Liver (tissue), 9 donors: Measurements from ENCODE around the gene C1R. TPM values are rescaled to one million over a fixed set of nuclear protein-coding genes. Genes with fewer than 3 reads are reported as not detected.

Experiments
- DNase-seq: peaks from one replicate; pipeline ENCODE4 v3.0.0-alpha.2; 2017; ENCODE audit warnings: low spot score
- H3K27ac ChIP-seq, 2 donors: one replicate each; pipeline ENCODE4 v1.7.0; 2013; ENCODE audit warnings: inconsistent platforms in 2 of 2, low read length in 2 of 2, control low read depth in 1 of 2, low read depth in 1 of 2, mild to moderate bottlenecking in 1 of 2
- H3K27me3 ChIP-seq, 4 donors: one replicate each; pipeline versions ENCODE4 v1.6.1 to v1.7.0; 2013; ENCODE audit warnings: low read length in 3 of 4, inconsistent platforms in 1 of 4, mild to moderate bottlenecking in 1 of 4, moderate library complexity in 1 of 4; ENCODE audit not compliant: control insufficient read depth in 4 of 4, insufficient read depth in 4 of 4
- H3K36me3 ChIP-seq, 4 donors: one replicate each; pipeline versions ENCODE4 v1.6.1 to v1.7.0; 2013; ENCODE audit warnings: low read length in 3 of 4, mild to moderate bottlenecking in 3 of 4, low read depth in 1 of 4, moderate library complexity in 1 of 4; ENCODE audit not compliant: control insufficient read depth in 4 of 4, insufficient read depth in 3 of 4
- H3K4me1 ChIP-seq, 4 donors: one replicate each; pipeline versions ENCODE4 v1.6.1 to v1.7.0; 2013; ENCODE audit warnings: low read length in 3 of 4, mild to moderate bottlenecking in 3 of 4, moderate library complexity in 1 of 4; ENCODE audit not compliant: control insufficient read depth in 4 of 4, insufficient read depth in 4 of 4
- H3K4me3 ChIP-seq, 3 donors: one replicate each; pipeline versions ENCODE4 v1.6.1 to v1.7.0; 2013; ENCODE audit warnings: low read length in 3 of 3, control low read depth in 1 of 3, low read depth in 1 of 3, mild to moderate bottlenecking in 1 of 3
- H3K9ac ChIP-seq, 2 donors: one replicate each; pipeline ENCODE4 v1.7.0; 2013; ENCODE audit warnings: low read length in 2 of 2, mild to moderate bottlenecking in 2 of 2, moderate library complexity in 2 of 2, control low read depth in 1 of 2, low read depth in 1 of 2
- H3K9me3 ChIP-seq, 4 donors: one replicate each; pipeline versions ENCODE4 v1.6.1 to v1.7.0; 2013; ENCODE audit warnings: low read length in 3 of 4; ENCODE audit not compliant: control insufficient read depth in 4 of 4
- ATF3 ChIP-seq: IDR thresholded peaks from 2 replicates; pipeline ENCODE4 v1.6.1; 2016; ENCODE audit warnings: antibody characterized with exemption
- CTCF ChIP-seq: fragments of 150-350 bp; IDR thresholded peaks from 2 replicates; pipeline ENCODE4 v1.5.1; 2017; ENCODE audit warnings: improper control_type of control experiment, low read depth, low read length; ENCODE audit not compliant: missing input control
- EGR1 ChIP-seq, 2 donors: IDR thresholded peaks; 2 replicates each; pipeline ENCODE4 v1.6.1; 2016 to 2018; ENCODE audit warnings: antibody characterized with exemption in 2 of 2, low read depth in 2 of 2
- FOXA1 ChIP-seq: IDR thresholded peaks from 2 replicates; pipeline ENCODE4 v1.6.1; 2016; ENCODE audit warnings: antibody characterized with exemption
- FOXA2 ChIP-seq: IDR thresholded peaks from 2 replicates; pipeline ENCODE4 v1.6.1; 2016; ENCODE audit warnings: antibody characterized with exemption
- GABPA ChIP-seq, 2 donors: IDR thresholded peaks in 1 of 2; conservative IDR thresholded peaks in 1 of 2; 2 replicates each; pipeline ENCODE4 v1.6.1; 2016; ENCODE audit warnings: antibody characterized with exemption in 2 of 2, mild to moderate bottlenecking in 1 of 2, moderate library complexity in 1 of 2
- HNF4A ChIP-seq, 2 donors: conservative IDR thresholded peaks; 2 replicates each; pipeline ENCODE4 v1.6.1; 2016; ENCODE audit warnings: antibody characterized with exemption in 2 of 2, mild to moderate bottlenecking in 2 of 2
- HNF4G ChIP-seq: IDR thresholded peaks from 2 replicates; pipeline ENCODE4 v1.6.1; 2016; ENCODE audit warnings: antibody characterized with exemption
- JUND ChIP-seq, 2 donors: IDR thresholded peaks; 2 replicates each; pipeline ENCODE4 v1.6.1; 2016; ENCODE audit warnings: antibody characterized with exemption in 2 of 2
- MAX ChIP-seq: IDR thresholded peaks from 2 replicates; pipeline ENCODE4 v1.6.1; 2016; ENCODE audit warnings: antibody characterized with exemption
- NR2F2 ChIP-seq: IDR thresholded peaks from 2 replicates; pipeline ENCODE4 v1.6.1; 2016; ENCODE audit warnings: antibody characterized with exemption
- RAD21 ChIP-seq, 2 donors: IDR thresholded peaks; 2 replicates each; pipeline ENCODE4 v1.6.1; 2016; ENCODE audit warnings: antibody characterized with exemption in 2 of 2, mild to moderate bottlenecking in 2 of 2
- REST ChIP-seq: IDR thresholded peaks from 2 replicates; pipeline ENCODE4 v1.6.1; 2016; ENCODE audit warnings: antibody characterized with exemption, mild to moderate bottlenecking
- RXRA ChIP-seq, 2 donors: IDR thresholded peaks; 2 replicates each; pipeline ENCODE4 v1.6.1; 2017 to 2018; ENCODE audit warnings: antibody characterized with exemption in 2 of 2, mild to moderate bottlenecking in 1 of 2
- SP1 ChIP-seq: IDR thresholded peaks from 2 replicates; pipeline ENCODE4 v1.6.1; 2018; ENCODE audit warnings: antibody characterized with exemption, mild to moderate bottlenecking
- TAF1 ChIP-seq: conservative IDR thresholded peaks from 2 replicates; pipeline ENCODE4 v1.6.1; 2016; ENCODE audit warnings: antibody characterized with exemption, mild to moderate bottlenecking
- YY1 ChIP-seq: IDR thresholded peaks from 2 replicates; pipeline ENCODE4 v1.6.1; 2016; ENCODE audit warnings: antibody characterized with exemption, mild to moderate bottlenecking
- ZBTB33 ChIP-seq: IDR thresholded peaks from 2 replicates; pipeline ENCODE4 v1.6.1; 2016; ENCODE audit warnings: antibody characterized with exemption
- WGBS: extraction: QIAGEN DNeasy Blood & Tissue Kit; methylation state at CpG from one replicate; pipeline ENCODE4 v1.1.7; 2013; 5-methylcytosine and 5-hydroxymethylcytosine counted together
- polyA plus RNA-seq, 2 donors: library from polyadenylated mRNA; stranded (reverse) in 1 of 2; unstranded in 1 of 2; fragments of 200-250 nt in 1 of 2; fragments of >200 nt in 1 of 2; fragmentation: Nextera tagmentation in 1 of 2; extraction: Ambion mirVana in 1 of 2; gene quantifications; one replicate each; pipeline versions ENCODE4 v1.2.1 to v1.2.3, GENCODE V29; 2013 to 2015
- total RNA-seq, 2 donors: library from RNA; depleted of rRNA; stranded (reverse); fragments of >200 nt; gene quantifications; one replicate each; pipeline ENCODE4 v1.2.3, GENCODE V29; 2014
- donor health status: healthy.
- donor health status: healthy.
- donor health status: healthy.
- donor health status: healthy.
- donor health status: healthy.

The C1R gene
- total and polyA plus RNA-seq, 4 donors: 211 to 1,822 (median 1,153) TPM

GRCh38 chr12:7092986-7093460 is 778 bp upstream of the C1R start:
- Histone ChIP-seq H3K4me1 (peaks cover 8 to 43% (median 31%) of the 10 kb centered on the region in 4 donors), H3K4me3 (no peak overlapping the region), H3K36me3 (peaks cover 2 to 21% (median 13%) of the 10 kb centered on the region in 4 donors), H3K9me3 (no peaks in the 10 kb centered on the region), H3K9ac (peak overlapping the region in 1 of 2 donors; percentile 65), H3K27me3 (no peaks in the 10 kb centered on the region), H3K27ac (peak overlapping the region; percentile 64 to 89)
- TF ChIP-seq ATF3: no peak
- TF ChIP-seq TAF1: no peak
- TF ChIP-seq NR2F2: no peak
- no peak for TF ChIP-seq RAD21 (IDR thresholded peaks at IDR 0.05)
- TF ChIP-seq SP1: no peak
- no peak for TF ChIP-seq GABPA (IDR thresholded peaks at IDR 0.05 in 1 of 2, conservative IDR thresholded peaks at IDR 0.05 in 1 of 2)
- TF ChIP-seq EGR1 (IDR thresholded peaks at IDR 0.05; ENCODE audit: low read depth in 2 of 2): no peak
- no peak for TF ChIP-seq HNF4G
- no peak for TF ChIP-seq RXRA (IDR thresholded peaks at IDR 0.05)
- no peak for TF ChIP-seq ZBTB33
- whole genome bisulfite sequencing: 61% methylated on average over 8 of the region's 8 CpGs
- no peak for DNase-seq

- H3K27ac ChIP-seq: peak overlapping the region; percentile 64 to 89
- peak overlapping the region; percentile 63 to 87 (median 66) for H3K4me3 ChIP-seq
- TF ChIP-seq JUND (IDR thresholded peaks at IDR 0.05): peak; percentile 60 to 66
- peak; percentile 95 to 97 for TF ChIP-seq HNF4A (conservative IDR thresholded peaks at IDR 0.05)
- TF ChIP-seq EGR1 (IDR thresholded peaks at IDR 0.05; ENCODE audit: low read depth in 2 of 2): peak; percentile 99
- peak; percentile 6 for TF ChIP-seq ATF3
- TF ChIP-seq HNF4G: peak; percentile 82
- TF ChIP-seq YY1: peak; percentile 81
- no peak for TF ChIP-seq ZBTB33
- TF ChIP-seq REST: peak; percentile 69
- no peak for TF ChIP-seq GABPA (IDR thresholded peaks at IDR 0.05 in 1 of 2, conservative IDR thresholded peaks at IDR 0.05 in 1 of 2)
- TF ChIP-seq FOXA2: no peak
- no peak for TF ChIP-seq MAX
- TF ChIP-seq TAF1: peak; percentile 74
- TF ChIP-seq CTCF: no peak
- TF ChIP-seq SP1: peak; percentile 81
- peak; percentile 90 for TF ChIP-seq RXRA (IDR thresholded peaks at IDR 0.05)
- no peak for TF ChIP-seq FOXA1
- peak in 1 of 2 donors; percentile 41 for TF ChIP-seq RAD21 (IDR thresholded peaks at IDR 0.05)
- TF ChIP-seq NR2F2: peak; percentile 84
- H3K36me3 ChIP-seq: peaks cover 2 to 28% (median 21%) of the 10 kb centered on the region in 4 donors
- WGBS: 18% methylated on average over 10 of the region's 10 CpGs
- H3K4me1 ChIP-seq: peaks cover 8 to 43% (median 33%) of the 10 kb centered on the region in 4 donors
- no peak for DNase-seq
- no peaks in the 10 kb centered on the region for H3K9me3 ChIP-seq
- peak overlapping the region; percentile 75 to 78 for H3K9ac ChIP-seq
- H3K27me3 ChIP-seq: no peaks in the 10 kb centered on the region
Observed at GRCh38 chr12:7091660-7092228, 501 bp downstream of the C1R start.
